H1 (cell line): ENCODE data around the gene CDON. TPM values are rescaled to one million over a fixed set of nuclear protein-coding genes. Genes with fewer than 3 reads are reported as not detected.
A peak's percentile ranks its signal among the peaks of the same experiment; 100 is the strongest.

ENCODE experiments used
- CBX5 ChIP-seq: fragments of 300-800, 300-1000 bp; sonication (generic); IDR thresholded peaks from 2 replicates; pipeline ENCODE4 v1.7.1; 2016; ENCODE audit warnings: antibody characterized with exemption, low read length, low read depth
- CHD2 ChIP-seq: IDR thresholded peaks from 2 replicates; pipeline ENCODE4 v1.6.1; 2012; ENCODE audit warnings: low read length, improper control_type of control experiment
- CTBP2 ChIP-seq: IDR thresholded peaks from 2 replicates; pipeline ENCODE4 v1.7.0; 2011; ENCODE audit warnings: borderline replicate concordance, mild to moderate bottlenecking, moderate library complexity, mixed read lengths, low read length; ENCODE audit not compliant: insufficient read depth, insufficient read length
- EZH2 ChIP-seq: fragments of 200-600 bp; sonication (generic); IDR thresholded peaks from 2 replicates; pipeline ENCODE4 v1.7.1; 2012; ENCODE audit warnings: low read depth, mild to moderate bottlenecking, moderate library complexity, low read length, inconsistent platforms; ENCODE audit not compliant: severe bottlenecking
- JUND ChIP-seq: IDR thresholded peaks from 2 replicates; pipeline ENCODE4 v1.6.1; 2011; ENCODE audit warnings: mild to moderate bottlenecking, improper control_type of control experiment, low read length
- KDM1A ChIP-seq: fragments of 200-600, 300-600 bp; sonication (generic); IDR thresholded peaks from 2 replicates; pipeline ENCODE4 v1.7.1; 2016; ENCODE audit warnings: mild to moderate bottlenecking, low read length, borderline replicate concordance
- NRF1 ChIP-seq: IDR thresholded peaks from 2 replicates; pipeline ENCODE4 v1.6.1; 2011; ENCODE audit warnings: mild to moderate bottlenecking, low read depth, low read length, improper control_type of control experiment
- PHF8 ChIP-seq: fragments of 200-600 bp; sonication (generic); conservative IDR thresholded peaks from 2 replicates; pipeline ENCODE4 v1.7.1; 2012; ENCODE audit warnings: low read depth, mild to moderate bottlenecking, inconsistent platforms, low read length, moderate library complexity
- POLR2A ChIP-seq, 2 experiments: IDR thresholded peaks; 1 replicate in 1 of 2; 2 replicates in 1 of 2; pipeline ENCODE4 v1.6.1; 2011; ENCODE audit warnings: low read depth in 2 of 2, low read length in 2 of 2, mild to moderate bottlenecking in 2 of 2; ENCODE audit errors: control extremely low read depth in 1 of 2
- SIN3A ChIP-seq, 2 experiments: IDR thresholded peaks in 1 of 2; conservative IDR thresholded peaks in 1 of 2; 2 replicates each; pipeline ENCODE4 v1.6.1; 2011 to 2012; ENCODE audit warnings: low read length in 2 of 2, improper control_type of control experiment in 1 of 2, low read depth in 1 of 2, mild to moderate bottlenecking in 1 of 2
- SP1 ChIP-seq: IDR thresholded peaks from 2 replicates; pipeline ENCODE4 v1.6.1; 2011; ENCODE audit warnings: low read depth, low read length
- SP2 ChIP-seq: IDR thresholded peaks from 2 replicates; pipeline ENCODE4 v1.6.1; 2012; ENCODE audit warnings: mild to moderate bottlenecking, low read length, inconsistent platforms
- TCF12 ChIP-seq: IDR thresholded peaks from 2 replicates; pipeline ENCODE4 v1.6.1; 2011; ENCODE audit warnings: low read depth, mild to moderate bottlenecking, low read length
- USF2 ChIP-seq: IDR thresholded peaks from 2 replicates; pipeline ENCODE4 v1.6.1; 2011; ENCODE audit warnings: low read length, improper control_type of control experiment
- polyA plus RNA-seq, 7 experiments: library from polyadenylated mRNA; depleted of rRNA in 3 of 7; stranded (reverse) in 5 of 7; unstranded in 2 of 7; fragments of >200 nt in 5 of 7; fragments of 200-250 nt in 2 of 7; gene quantifications; 1 replicate in 5 of 7; 2 replicates in 1 of 7; 4 replicates in 1 of 7; pipeline versions ENCODE4 v1.2.1 to v1.2.3, GENCODE V29; 2011 to 2013; ENCODE audit warnings: missing spikeins in 2 of 7, mixed read lengths in 2 of 7
- total RNA-seq: library from RNA; stranded (reverse); fragmentation: NEBNext Ultra II Directional; extraction: Animal tissue kit (Norgen Biotek cat#: 25700); gene quantifications from 2 replicates; pipeline ENCODE4 v1.2.1, GENCODE V29; 2021

The CDON gene
- total and polyA plus RNA-seq, 2 of the 8 experiments (the other 6 are each of a cell fraction or from before 2014, with no cell fraction given) = 11.0 to 32.5 TPM

- TF ChIP-seq KDM1A (no peak), USF2 (no peak), SIN3A (conservative IDR thresholded peaks at IDR 0.05 in 1 of 2, IDR thresholded peaks at IDR 0.05 in 1 of 2; ENCODE audit: low read depth in 1 of 2, low read length in 2 of 2) (0 out of 4 replicates have a peak, but pooled peaks of 1 of the 2 experiments have one; percentile 64), JUND (peak; percentile 98), EZH2 (no peak), CBX5 (no peak), CHD2 (no peak), PHF8 (0 out of 2 replicates have a peak, but pooled peaks have one; percentile 26), CTBP2 (no peak), TCF12 (no peak), SP2 (no peak), NRF1 (peak; percentile 42), POLR2A (IDR thresholded peaks at IDR 0.05; ENCODE audit: control extremely low read depth in 1 of 2, low read depth in 2 of 2, low read length in 2 of 2) (peak in 1 of 2 experiments; percentile 43; a peak in 2 of 3 replicates), SP1 (peak; percentile 90)
These were observed at the start of gene CDON (continued) for GRCh38 chr11:126062679-126063506.
